ENCODE results near the gene COL28A1. TPM values are rescaled to one million over a fixed set of nuclear protein-coding genes. Genes with fewer than 3 reads are reported as not detected.

Gene COL28A1
- total RNA-seq, 1 experiment from 2014 or later, result 0.81 TPM

GRCh38 chr7:7565018-7565680 is 29.5 kb upstream of the COL28A1 start (continued):
- no peak for TF ChIP-seq USF2 (CRISPR knock-in tag; IDR thresholded peaks at IDR 0.05)

- POLR2A ChIA-PET, result no interaction called here
- no peak overlapping the region for H3K27ac Mint-ChIP-seq
- no peak for DNase-seq (ENCODE audit: low spot score)
- H3K4me3 Mint-ChIP-seq, result no peak overlapping the region
- no peaks in the 10 kb centered on the region for H3K27me3 Mint-ChIP-seq (ENCODE audit: low read depth)
- H3K36me3 Mint-ChIP-seq, result peaks cover 16% of the 10 kb centered on the region
- H3K4me1 Mint-ChIP-seq, result peaks cover 16% of the 10 kb centered on the region
- peaks cover 16% of the 10 kb centered on the region for H3K9me3 Mint-ChIP-seq
- CTCF ChIA-PET, result no interaction called here
- no peak for TF ChIP-seq NFATC4 (CRISPR knock-in tag; IDR thresholded peaks at IDR 0.05)
- TF ChIP-seq NR1H2 (CRISPR knock-in tag; IDR thresholded peaks at IDR 0.05), result no peak
- TF ChIP-seq ZNF425 (CRISPR knock-in tag; conservative IDR thresholded peaks at IDR 0.05), result no peak
- TF ChIP-seq ZNF219 (CRISPR knock-in tag; IDR thresholded peaks at IDR 0.05; ENCODE audit: borderline replicate concordance), result no peak
- no peak for TF ChIP-seq ZNF423 (CRISPR knock-in tag; IDR thresholded peaks at IDR 0.05)
- TF ChIP-seq ZSCAN18 (CRISPR knock-in tag; IDR thresholded peaks at IDR 0.05), result no peak
- TF ChIP-seq TEAD4 (CRISPR knock-in tag; IDR thresholded peaks at IDR 0.05), result no peak
- TF ChIP-seq OVOL2 (CRISPR knock-in tag; IDR thresholded peaks at IDR 0.05; ENCODE audit: borderline replicate concordance), result no peak
- TF ChIP-seq RELA (CRISPR knock-in tag; IDR thresholded peaks at IDR 0.05; ENCODE audit: borderline replicate concordance), result no peak
- no peak for TF ChIP-seq E2F1 (CRISPR knock-in tag; IDR thresholded peaks at IDR 0.05)
- TF ChIP-seq USF2 (CRISPR knock-in tag; IDR thresholded peaks at IDR 0.05), result no peak
- no peak for ATAC-seq
Measured at GRCh38 chr7:7564323-7564780, 28.7 kb upstream of the COL28A1 start.

GRCh38 chr7:7563813-7564212 is 28.1 kb upstream of the COL28A1 start:
- TF ChIP-seq FOXP4 (CRISPR knock-in tag; IDR thresholded peaks at IDR 0.05) (no peak), SMAD4 (CRISPR knock-in tag; IDR thresholded peaks at IDR 0.05) (no peak), CTCF (IDR thresholded peaks at IDR 0.05) (no peak)
- no peak overlapping the region for H3K27ac Mint-ChIP-seq
- no peak for ATAC-seq
- ChIA-PET CTCF (no interaction called here), POLR2A (no interaction called here)
- H3K27me3 Mint-ChIP-seq (ENCODE audit: low read depth), result no peaks in the 10 kb centered on the region
- H3K36me3 Mint-ChIP-seq, result peaks cover 12% of the 10 kb centered on the region
- H3K4me3 Mint-ChIP-seq, result no peak overlapping the region
- H3K4me1 Mint-ChIP-seq, result peaks cover 11% of the 10 kb centered on the region
- H3K9me3 Mint-ChIP-seq, result peaks cover 20% of the 10 kb centered on the region
- DNase-seq (ENCODE audit: low spot score), result no peak
